Measurements from ENCODE around the gene ARPC5L.
"Not testable (repeated sequence)": the region's sequence is repeated elsewhere in the genome, so short reads cannot be mapped to it uniquely, and the experiment has no call there.

Gene ARPC5L

DNA sequence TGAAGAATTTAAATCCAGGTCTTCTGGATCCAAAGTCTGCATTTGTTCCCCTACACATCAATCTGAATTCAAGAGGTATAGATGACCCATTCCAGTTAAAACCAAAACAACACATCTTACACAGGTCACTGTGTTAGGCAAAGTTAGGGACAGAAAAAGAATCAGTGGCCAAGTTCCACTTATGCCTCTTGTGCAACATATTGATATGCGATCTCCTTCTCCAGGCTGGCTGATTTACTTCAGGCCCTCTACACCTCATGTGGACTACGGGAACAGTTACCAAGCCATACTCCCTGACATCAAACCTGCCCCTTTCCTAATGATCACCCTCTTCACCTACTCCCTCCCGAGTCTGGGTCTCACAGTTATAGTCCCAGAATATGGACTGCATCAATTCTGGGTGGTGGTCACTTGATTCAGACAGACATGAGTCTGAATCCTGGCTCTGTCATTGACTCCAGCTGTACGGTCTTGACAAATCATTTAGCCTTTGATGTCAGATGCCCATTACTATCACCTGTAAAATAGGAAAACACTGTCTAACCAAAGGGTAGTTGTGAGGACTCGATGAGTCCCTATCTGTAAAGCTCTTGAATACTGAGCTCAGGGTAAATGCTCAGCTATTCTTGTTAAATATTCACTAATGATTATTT lies 52.9 kb downstream of the ARPC5L start:
- no peak for DNase-seq (ENCODE audit: low read depth)
- TF ChIP-seq, protein P1, sequence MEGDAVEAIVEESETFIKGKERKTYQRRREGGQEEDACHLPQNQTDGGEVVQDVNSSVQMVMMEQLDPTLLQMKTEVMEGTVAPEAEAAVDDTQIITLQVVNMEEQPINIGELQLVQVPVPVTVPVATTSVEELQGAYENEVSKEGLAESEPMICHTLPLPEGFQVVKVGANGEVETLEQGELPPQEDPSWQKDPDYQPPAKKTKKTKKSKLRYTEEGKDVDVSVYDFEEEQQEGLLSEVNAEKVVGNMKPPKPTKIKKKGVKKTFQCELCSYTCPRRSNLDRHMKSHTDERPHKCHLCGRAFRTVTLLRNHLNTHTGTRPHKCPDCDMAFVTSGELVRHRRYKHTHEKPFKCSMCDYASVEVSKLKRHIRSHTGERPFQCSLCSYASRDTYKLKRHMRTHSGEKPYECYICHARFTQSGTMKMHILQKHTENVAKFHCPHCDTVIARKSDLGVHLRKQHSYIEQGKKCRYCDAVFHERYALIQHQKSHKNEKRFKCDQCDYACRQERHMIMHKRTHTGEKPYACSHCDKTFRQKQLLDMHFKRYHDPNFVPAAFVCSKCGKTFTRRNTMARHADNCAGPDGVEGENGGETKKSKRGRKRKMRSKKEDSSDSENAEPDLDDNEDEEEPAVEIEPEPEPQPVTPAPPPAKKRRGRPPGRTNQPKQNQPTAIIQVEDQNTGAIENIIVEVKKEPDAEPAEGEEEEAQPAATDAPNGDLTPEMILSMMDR (conservative IDR thresholded peaks at IDR 0.05; ENCODE audit: low read depth, low read length), result no peak
- no peak overlapping the region for H3K4me3 ChIP-seq (ENCODE audit: low read depth, low read length)

DNA sequence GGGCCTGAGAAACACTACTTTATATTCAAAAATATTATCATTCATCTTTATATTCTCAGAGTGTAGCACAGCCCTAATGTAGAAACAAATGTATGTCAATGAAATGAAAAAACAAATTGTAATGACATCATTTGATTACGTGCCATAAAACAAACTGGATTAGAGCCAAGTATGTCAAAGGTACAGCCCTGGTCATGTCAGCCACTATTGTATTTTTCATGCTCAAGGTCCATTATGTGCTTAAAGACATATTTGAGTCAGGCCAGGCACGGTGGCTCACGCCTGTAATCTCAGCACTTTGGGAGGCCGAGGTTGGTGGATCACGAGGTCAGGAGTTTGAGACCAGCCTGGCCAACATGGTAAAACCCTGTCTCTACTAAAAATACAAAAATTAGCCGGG lies 58.5 kb downstream of the ARPC5L start:
- not testable (repeated sequence) for H3K4me3 ChIP-seq (ENCODE audit: low read depth, low read length)
- peak; percentile 22 for DNase-seq (ENCODE audit: low read depth)

Measured in choroid plexus epithelial cell (primary cell).